ENCODE data around the gene CSF1R.

Gene CSF1R

GRCh38 chr5:150120617-150121447, 34.5 kb upstream of the CSF1R start:
- DNase-seq (ENCODE audit: low spot score): no peak

GRCh38 chr5:150120062-150120441, 33.7 kb upstream of the CSF1R start:
- DNase-seq (ENCODE audit: low spot score): no peak

- no peak for DNase-seq (ENCODE audit: low spot score)
Observed at GRCh38 chr5:150119421-150120061, 33.2 kb upstream of the CSF1R start.

GRCh38 chr5:150118561-150119229, 32.3 kb upstream of the CSF1R start:
- DNase-seq (ENCODE audit: low spot score): no peak

- no peak for DNase-seq (ENCODE audit: low spot score)
Observed at GRCh38 chr5:150117945-150118560, 31.7 kb upstream of the CSF1R start.

- DNase-seq (ENCODE audit: low spot score): no peak
Observed at GRCh38 chr5:150116667-150117400, 30.5 kb upstream of the CSF1R start.

- DNase-seq (ENCODE audit: low spot score): no peak
Observed at GRCh38 chr5:150114773-150115408, 28.5 kb upstream of the CSF1R start.

GRCh38 chr5:150114102-150114641, 27.8 kb upstream of the CSF1R start:
- no peak for DNase-seq (ENCODE audit: low spot score)

- peak; percentile 54 for DNase-seq (ENCODE audit: low spot score)
Observed at GRCh38 chr5:150113047-150113744, 26.8 kb upstream of the CSF1R start.

- DNase-seq (ENCODE audit: low spot score): peak; percentile 2
Observed at GRCh38 chr5:150112201-150113046, 26.1 kb upstream of the CSF1R start.

GRCh38 chr5:150111122-150111521, 24.8 kb upstream of the CSF1R start:
- no peak for DNase-seq (ENCODE audit: low spot score)

- no peak for DNase-seq (ENCODE audit: low spot score)
Observed at GRCh38 chr5:150109921-150110320, 23.6 kb upstream of the CSF1R start.

GRCh38 chr5:150108711-150109514, 22.6 kb upstream of the CSF1R start:
- DNase-seq (ENCODE audit: low spot score): peak; percentile 7

- no peak for DNase-seq (ENCODE audit: low spot score)
Observed at GRCh38 chr5:150107909-150108447, 21.6 kb upstream of the CSF1R start.

GRCh38 chr5:150106674-150107426, 20.5 kb upstream of the CSF1R start:
- DNase-seq (ENCODE audit: low spot score): no peak

- DNase-seq (ENCODE audit: low spot score): no peak
Observed at GRCh38 chr5:150105928-150106615, 19.7 kb upstream of the CSF1R start.

GRCh38 chr5:150104550-150104870, 18.2 kb upstream of the CSF1R start:
- no peak for DNase-seq (ENCODE audit: low spot score)

Measured in iPS-NIHi11 (cell line).